ENCODE results near the gene NRSN1.

Gene NRSN1, protein sequence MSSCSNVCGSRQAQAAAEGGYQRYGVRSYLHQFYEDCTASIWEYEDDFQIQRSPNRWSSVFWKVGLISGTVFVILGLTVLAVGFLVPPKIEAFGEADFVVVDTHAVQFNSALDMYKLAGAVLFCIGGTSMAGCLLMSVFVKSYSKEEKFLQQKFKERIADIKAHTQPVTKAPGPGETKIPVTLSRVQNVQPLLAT

DNA sequence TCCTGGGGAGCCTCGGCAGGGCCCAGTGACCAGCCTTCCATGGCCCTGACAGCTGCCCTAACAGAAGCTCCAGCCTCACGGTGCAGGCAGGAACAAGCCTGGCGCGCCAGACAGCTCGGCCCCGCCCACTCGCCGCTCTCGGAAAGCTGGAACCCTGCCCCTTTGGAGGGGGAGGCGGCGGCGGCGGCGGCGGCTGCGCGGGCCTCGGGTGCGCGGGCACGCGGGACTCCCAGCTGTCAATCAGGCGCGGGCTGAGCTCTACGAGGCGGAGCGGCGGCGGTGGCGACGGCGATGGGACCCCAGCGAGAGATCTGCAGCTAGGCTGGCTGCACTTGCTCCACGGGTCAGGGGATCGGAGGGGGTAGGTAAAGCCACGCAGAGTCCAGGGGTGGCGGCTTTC lies at the start of gene NRSN1:
Gene NRSN1, plus strand, starts transcription at position 236 of the 400 bp plus-strand sequence. CDS start 8,113 bp downstream, outside the sequence.
- DNase-seq (ENCODE audit: insufficient read length, low spot score) (peak; percentile 70), FAIRE-seq (no peak)
- TF ChIP-seq, protein P1, sequence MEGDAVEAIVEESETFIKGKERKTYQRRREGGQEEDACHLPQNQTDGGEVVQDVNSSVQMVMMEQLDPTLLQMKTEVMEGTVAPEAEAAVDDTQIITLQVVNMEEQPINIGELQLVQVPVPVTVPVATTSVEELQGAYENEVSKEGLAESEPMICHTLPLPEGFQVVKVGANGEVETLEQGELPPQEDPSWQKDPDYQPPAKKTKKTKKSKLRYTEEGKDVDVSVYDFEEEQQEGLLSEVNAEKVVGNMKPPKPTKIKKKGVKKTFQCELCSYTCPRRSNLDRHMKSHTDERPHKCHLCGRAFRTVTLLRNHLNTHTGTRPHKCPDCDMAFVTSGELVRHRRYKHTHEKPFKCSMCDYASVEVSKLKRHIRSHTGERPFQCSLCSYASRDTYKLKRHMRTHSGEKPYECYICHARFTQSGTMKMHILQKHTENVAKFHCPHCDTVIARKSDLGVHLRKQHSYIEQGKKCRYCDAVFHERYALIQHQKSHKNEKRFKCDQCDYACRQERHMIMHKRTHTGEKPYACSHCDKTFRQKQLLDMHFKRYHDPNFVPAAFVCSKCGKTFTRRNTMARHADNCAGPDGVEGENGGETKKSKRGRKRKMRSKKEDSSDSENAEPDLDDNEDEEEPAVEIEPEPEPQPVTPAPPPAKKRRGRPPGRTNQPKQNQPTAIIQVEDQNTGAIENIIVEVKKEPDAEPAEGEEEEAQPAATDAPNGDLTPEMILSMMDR (IDR thresholded peaks at IDR 0.05; ENCODE audit: insufficient read depth, missing control alignments): no peak

DNA sequence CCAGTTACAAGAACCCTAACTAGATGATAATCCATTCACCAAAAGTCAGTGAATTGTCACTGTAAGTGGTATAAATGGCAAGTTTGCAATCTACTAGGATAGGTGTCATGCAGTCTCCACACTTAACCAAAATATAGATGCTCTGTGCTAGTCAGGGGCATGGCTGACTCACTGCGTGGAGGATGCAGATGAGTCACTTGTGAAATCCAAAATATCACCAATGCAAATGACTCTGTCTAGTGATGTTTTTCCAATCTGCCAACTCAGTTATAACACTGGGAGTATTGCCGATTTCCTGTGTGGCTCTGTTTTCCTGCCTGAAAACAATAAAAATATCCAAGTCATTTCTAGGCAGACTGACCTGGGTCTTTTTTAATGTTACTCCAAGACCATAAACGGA lies 47.8 kb upstream of the NRSN1 start:
- no peak for FAIRE-seq
- DNase-seq (ENCODE audit: insufficient read length, low spot score): no peak

DNA sequence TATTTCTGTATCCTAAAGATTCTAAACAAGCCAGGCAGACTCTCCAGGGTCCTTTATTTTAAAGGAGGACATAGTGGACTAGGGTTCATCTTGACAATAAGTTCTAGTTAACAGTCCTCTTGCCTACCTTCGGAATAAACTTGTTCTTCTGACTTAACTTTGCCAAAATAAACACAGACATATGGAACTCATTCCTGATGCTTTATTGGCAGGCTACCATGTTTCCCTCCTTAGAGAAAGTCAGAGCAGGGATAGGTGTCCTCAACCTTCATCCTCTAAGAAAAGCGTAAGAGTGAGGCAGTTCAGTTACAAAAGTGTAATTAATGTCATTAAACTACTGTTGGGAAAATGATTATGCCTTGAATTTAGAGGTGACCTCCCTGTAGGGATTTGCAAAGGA lies 46.9 kb upstream of the NRSN1 start:
- FAIRE-seq (no peak), DNase-seq (ENCODE audit: insufficient read length, low spot score) (no peak)
- TF ChIP-seq, protein P1 (IDR thresholded peaks at IDR 0.05; ENCODE audit: insufficient read depth, missing control alignments): no peak

More for the DNA sequence above, 47.8 kb upstream of the NRSN1 start:
- TF ChIP-seq, protein P1 (IDR thresholded peaks at IDR 0.05; ENCODE audit: insufficient read depth, missing control alignments): no peak

DNA sequence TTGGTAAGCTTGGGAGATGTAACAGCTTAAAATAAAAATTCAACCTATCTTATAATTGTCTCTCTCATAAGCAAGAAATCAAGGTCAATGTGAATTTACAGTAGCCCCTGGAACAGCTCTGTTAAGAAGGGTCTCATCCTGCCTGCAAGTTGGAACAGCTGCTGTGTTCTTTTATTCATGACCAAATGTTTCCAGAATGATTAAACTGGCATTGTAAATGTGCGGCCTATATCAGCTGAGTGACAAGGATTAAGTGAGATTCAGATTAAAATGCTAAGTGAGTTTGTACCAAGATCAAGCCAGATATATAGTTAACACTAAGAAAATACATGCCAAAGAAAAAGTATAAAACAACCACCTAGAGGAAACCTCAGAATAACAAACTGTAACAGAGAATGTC lies 45.3 kb upstream of the NRSN1 start:
- FAIRE-seq: no peak
- no peak for DNase-seq (ENCODE audit: insufficient read length, low spot score)
- TF ChIP-seq, protein P1 (IDR thresholded peaks at IDR 0.05; ENCODE audit: insufficient read depth, missing control alignments): no peak

DNA sequence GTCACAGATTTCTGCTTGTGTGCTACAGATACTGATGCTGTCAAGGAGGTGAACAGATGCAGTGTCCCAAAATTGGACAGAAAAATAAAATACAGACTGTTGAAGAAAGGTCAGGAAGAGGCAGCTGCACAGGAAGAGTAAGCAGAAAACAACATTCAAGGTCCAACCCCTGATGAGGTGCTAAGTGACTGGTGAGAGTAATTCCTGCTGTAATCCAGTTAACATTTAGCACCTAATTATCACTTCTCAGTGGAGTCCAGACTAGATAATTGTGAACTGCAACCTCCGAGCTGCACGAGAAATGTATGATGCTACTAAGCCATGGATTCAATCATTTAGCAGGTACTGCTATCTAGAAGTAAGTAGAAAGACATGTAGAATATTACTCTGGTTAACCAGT lies 36.3 kb upstream of the NRSN1 start:
- FAIRE-seq: peak; percentile 82
- DNase-seq (ENCODE audit: insufficient read length, low spot score): no peak
- TF ChIP-seq, protein P1 (IDR thresholded peaks at IDR 0.05; ENCODE audit: insufficient read depth, missing control alignments): no peak

DNA sequence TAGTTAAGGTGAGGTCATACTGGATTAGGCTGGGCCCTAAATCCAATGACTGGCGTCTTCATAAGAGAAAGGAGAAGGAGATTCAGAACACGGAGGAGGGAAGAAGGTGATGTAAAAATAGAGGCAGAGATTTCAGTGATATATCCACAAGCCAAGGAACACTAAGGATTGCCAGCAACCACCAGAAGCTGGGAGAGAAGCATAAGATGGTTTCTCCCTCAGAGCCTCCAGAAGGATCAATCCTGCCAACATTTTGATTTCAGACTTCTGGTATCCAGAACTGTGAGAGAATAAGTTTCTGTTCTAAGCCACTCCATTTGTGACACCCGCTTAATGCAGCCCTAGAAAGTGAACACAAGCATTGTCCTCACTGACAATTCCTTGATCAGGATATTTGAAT lies 33.6 kb upstream of the NRSN1 start:
- TF ChIP-seq, protein P1 (IDR thresholded peaks at IDR 0.05; ENCODE audit: insufficient read depth, missing control alignments): no peak
- FAIRE-seq (no peak), DNase-seq (ENCODE audit: insufficient read length, low spot score) (no peak)

DNA sequence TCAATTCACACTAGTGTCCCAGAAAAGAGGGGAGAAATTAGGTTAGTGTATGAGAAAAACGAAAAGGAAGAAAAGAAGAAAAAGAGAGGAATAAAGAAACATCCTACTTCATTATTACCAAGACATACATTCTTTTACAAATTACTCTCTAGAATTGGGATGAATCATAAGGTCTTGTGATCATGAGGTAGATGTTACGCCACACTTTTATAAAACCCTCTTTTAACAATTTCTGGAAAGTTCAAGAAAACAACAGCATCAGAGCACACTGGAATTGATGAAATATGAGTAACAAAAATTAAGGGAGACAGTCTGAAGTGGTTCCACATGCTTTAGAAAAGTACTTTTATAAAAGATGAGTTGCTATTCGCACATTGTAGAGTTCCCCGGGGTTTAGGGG lies 32.6 kb upstream of the NRSN1 start:
- TF ChIP-seq, protein P1 (IDR thresholded peaks at IDR 0.05; ENCODE audit: insufficient read depth, missing control alignments): no peak
- FAIRE-seq (peak; percentile 11), DNase-seq (ENCODE audit: insufficient read length, low spot score) (no peak)
